Endothelial cell of umbilical vein (primary cell): ENCODE results near the gene TSPAN13. TPM values are rescaled to one million over a fixed set of nuclear protein-coding genes. Genes with fewer than 3 reads are reported as not detected.

Experiments
- BruUV-seq: library from RNA; stranded (reverse); fragments of 400-500 nt; replicated peaks from 2 replicates; lab custom pipeline; 2021; lab: Mats Ljungman, UMichigan
- CTCF ChIA-PET: fragments of 300-600, 350-600 bp; sonication (Branson Sonifier 250); formaldehyde crosslinking; loops from one replicate; lab custom pipeline; 2021; ENCODE audit warnings: antibody characterized with exemption, inconsistent platforms; lab: Charles Lee
- POLR2A ChIA-PET: fragments of 300-600, 350-600 bp; sonication (Branson Sonifier 250); formaldehyde crosslinking; loops from one replicate; lab custom pipeline; 2021; ENCODE audit warnings: antibody characterized with exemption, inconsistent platforms; lab: Charles Lee
- DNase-seq: peaks from one replicate; pipeline ENCODE4 v3.0.0-alpha.2; 2011; ENCODE audit warnings: low read depth, low spot score
- FAIRE-seq: peaks from 2 replicates; lab custom pipeline; 2011; peaks lifted over from hg19 to GRCh38; lab: Jason Lieb, UNC
- H2AFZ ChIP-seq: 2 replicates; pipeline ENCODE4 v1.6.0; 2012; ENCODE audit warnings: low read depth, low read length, control low read depth, inconsistent platforms
- H3K27ac ChIP-seq: 2 replicates; pipeline ENCODE4 v1.5.1; 2011; ENCODE audit warnings: low read depth, mild to moderate bottlenecking, control low read depth, low read length, moderate library complexity; ENCODE audit not compliant: insufficient read depth
- H3K27me3 ChIP-seq, 2 experiments: 2 replicates each; pipeline versions ENCODE4 v1.6.0 to v1.6.1; 2011; ENCODE audit warnings: low read length in 2 of 2, mixed read lengths in 1 of 2; ENCODE audit not compliant: control insufficient read depth in 2 of 2, insufficient read depth in 2 of 2
- H3K36me3 ChIP-seq, 2 experiments: 2 replicates in 1 of 2; 3 replicates in 1 of 2; pipeline ENCODE4 v1.5.1; 2011; ENCODE audit warnings: low read length in 2 of 2, mild to moderate bottlenecking in 1 of 2, moderate library complexity in 1 of 2; ENCODE audit not compliant: control insufficient read depth in 2 of 2, insufficient read depth in 2 of 2; ENCODE audit errors: extremely low read depth in 1 of 2
- H3K4me1 ChIP-seq: 3 replicates; pipeline ENCODE4 v1.5.1; 2011; ENCODE audit warnings: mild to moderate bottlenecking, low read length; ENCODE audit not compliant: control insufficient read depth, insufficient read depth; ENCODE audit errors: extremely low read depth
- H3K4me2 ChIP-seq: 2 replicates; pipeline ENCODE4 v1.6.1; 2011; ENCODE audit warnings: low read length, control low read depth, mixed read lengths; ENCODE audit not compliant: insufficient read depth
- H3K4me3 ChIP-seq, 3 experiments: fragments of 200-600 bp in 1 of 3; sonication (generic), shearing (Covaris generic) in 1 of 3; replicated peaks in 1 of 3; 2 replicates each; pipeline ENCODE4 v1.5.1; 2011 to 2016; ENCODE audit warnings: control low read depth in 3 of 3, low read length in 3 of 3, mild to moderate bottlenecking in 2 of 3, inconsistent platforms in 1 of 3, low read depth in 1 of 3, moderate library complexity in 1 of 3; ENCODE audit not compliant: insufficient read depth in 1 of 3
- H3K79me2 ChIP-seq: 2 replicates; pipeline ENCODE4 v1.6.0; 2012; ENCODE audit warnings: low read length, inconsistent platforms; ENCODE audit not compliant: control insufficient read depth, insufficient read depth
- H3K9ac ChIP-seq: replicated peaks from 2 replicates; pipeline ENCODE3; 2011; ENCODE audit warnings: low read length, control low read depth; ENCODE audit not compliant: insufficient read depth; ENCODE audit errors: extremely low read depth
- H3K9me1 ChIP-seq: replicated peaks from 3 replicates; pipeline ENCODE4 v1.6.0; 2011; ENCODE audit warnings: mild to moderate bottlenecking, low read length; ENCODE audit not compliant: control insufficient read depth, insufficient read depth; ENCODE audit errors: extremely low read depth
- H3K9me3 ChIP-seq: replicated peaks from 2 replicates; pipeline ENCODE4 v1.5.1; 2012; ENCODE audit warnings: low read length, inconsistent platforms; ENCODE audit not compliant: control insufficient read depth, insufficient read depth
- H4K20me1 ChIP-seq: replicated peaks from 2 replicates; pipeline ENCODE3; 2011; ENCODE audit warnings: mild to moderate bottlenecking, low read length; ENCODE audit not compliant: control insufficient read depth, insufficient read depth; ENCODE audit errors: extremely low read depth
- FOS ChIP-seq: IDR thresholded peaks from 2 replicates; pipeline ENCODE4 v1.6.1; 2011; ENCODE audit warnings: mild to moderate bottlenecking, low read length, moderate library complexity, borderline replicate concordance; ENCODE audit not compliant: insufficient read depth
- GATA2 ChIP-seq: IDR thresholded peaks from 2 replicates; pipeline ENCODE4 v1.7.0; 2011; ENCODE audit warnings: low read depth, mild to moderate bottlenecking, moderate library complexity, mixed read lengths, low read length; ENCODE audit not compliant: insufficient read length, insufficient read depth
- JUN ChIP-seq: IDR thresholded peaks from 2 replicates; pipeline ENCODE4 v1.6.1; 2011; ENCODE audit warnings: borderline replicate concordance, low read depth; ENCODE audit not compliant: insufficient read length, insufficient read depth
- MYC ChIP-seq: IDR thresholded peaks from one replicate; pipeline ENCODE4 v1.6.1; 2011; ENCODE audit warnings: mild to moderate bottlenecking, low read depth, low read length
- dilution Hi-C: fragments of 300-500 bp; cut with MboI; formaldehyde crosslinking; loops from one replicate; pipeline ENCODE4 v1.15.0; 2019; ENCODE audit warnings: low sequenced_read_pairs; ENCODE audit not compliant: extremely low pct_ligation_motif_present
- intact Hi-C: fragments of 100-400 bp; cut with micrococcal nuclease; formaldehyde crosslinking; loops from one replicate; pipeline ENCODE4 v1.10.0; 2022
- polyA plus RNA-seq, 4 experiments: library from polyadenylated mRNA; depleted of rRNA in 3 of 4; stranded (reverse) in 3 of 4; unstranded in 1 of 4; fragments of >200 nt; gene quantifications; 2 replicates each; pipeline versions ENCODE4 v1.2.1 to v1.2.3, GENCODE V29; 2011 to 2012; ENCODE audit warnings: missing spikeins in 1 of 4
- total RNA-seq: library from RNA; stranded (reverse); gene quantifications from 2 replicates; pipeline ENCODE4 v1.2.3, GENCODE V29; 2021
- TF ChIP-seq, protein P1 (sequence below), 2 donors: IDR thresholded peaks; 1 replicate in 1 of 2; 2 replicates in 1 of 2; pipeline ENCODE4 v1.5.1; 2011; ENCODE audit warnings: low read length in 2 of 2, mild to moderate bottlenecking in 2 of 2, moderate library complexity in 2 of 2, control low read depth in 1 of 2, inconsistent platforms in 1 of 2, low read depth in 1 of 2; ENCODE audit not compliant: insufficient read depth in 1 of 2; ENCODE audit errors: extremely low read depth in 1 of 2

TSPAN13 gene
- total and polyA plus RNA-seq, 2 donors (not counting 3 experiments of a cell fraction or from before 2014, with no cell fraction given), result 13.3 to 33.0 TPM

DNA sequence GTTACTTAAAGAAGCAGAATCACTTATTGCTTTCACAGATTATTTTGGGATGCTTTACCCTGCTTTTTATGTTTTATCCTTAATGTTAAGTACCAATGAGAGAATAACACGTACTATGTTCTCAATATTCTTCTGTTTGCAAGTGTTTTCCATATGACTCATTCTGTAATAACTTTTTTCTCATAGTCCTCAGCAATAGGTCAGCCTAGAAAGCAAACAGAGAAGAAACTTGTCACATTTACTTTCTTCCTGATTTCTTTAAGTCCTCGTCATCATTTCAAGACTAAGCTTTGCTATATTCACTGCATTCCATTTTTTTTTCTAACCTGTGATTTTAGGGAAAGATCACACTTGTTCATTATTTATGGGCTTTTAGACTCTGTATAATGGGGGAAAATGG is 58.0 kb downstream of the TSPAN13 start:
- ChIA-PET CTCF (interaction anchor here (2.0 kb wide), 1 partner anchor 107 kb away, joined by 8 read pairs; no protein-coding TSS in a partner anchor), POLR2A (no interaction called here)
- no peak overlapping the region for H3K4me3 ChIP-seq
- no peaks in the 10 kb centered on the region for H3K79me2 ChIP-seq
- no peak overlapping the region for H3K27ac ChIP-seq
- peak; percentile 79 for FAIRE-seq
- TF ChIP-seq, protein P1, sequence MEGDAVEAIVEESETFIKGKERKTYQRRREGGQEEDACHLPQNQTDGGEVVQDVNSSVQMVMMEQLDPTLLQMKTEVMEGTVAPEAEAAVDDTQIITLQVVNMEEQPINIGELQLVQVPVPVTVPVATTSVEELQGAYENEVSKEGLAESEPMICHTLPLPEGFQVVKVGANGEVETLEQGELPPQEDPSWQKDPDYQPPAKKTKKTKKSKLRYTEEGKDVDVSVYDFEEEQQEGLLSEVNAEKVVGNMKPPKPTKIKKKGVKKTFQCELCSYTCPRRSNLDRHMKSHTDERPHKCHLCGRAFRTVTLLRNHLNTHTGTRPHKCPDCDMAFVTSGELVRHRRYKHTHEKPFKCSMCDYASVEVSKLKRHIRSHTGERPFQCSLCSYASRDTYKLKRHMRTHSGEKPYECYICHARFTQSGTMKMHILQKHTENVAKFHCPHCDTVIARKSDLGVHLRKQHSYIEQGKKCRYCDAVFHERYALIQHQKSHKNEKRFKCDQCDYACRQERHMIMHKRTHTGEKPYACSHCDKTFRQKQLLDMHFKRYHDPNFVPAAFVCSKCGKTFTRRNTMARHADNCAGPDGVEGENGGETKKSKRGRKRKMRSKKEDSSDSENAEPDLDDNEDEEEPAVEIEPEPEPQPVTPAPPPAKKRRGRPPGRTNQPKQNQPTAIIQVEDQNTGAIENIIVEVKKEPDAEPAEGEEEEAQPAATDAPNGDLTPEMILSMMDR (IDR thresholded peaks at IDR 0.05; ENCODE audit: extremely low read depth in 1 of 2, insufficient read depth in 1 of 2, low read depth in 1 of 2, low read length in 2 of 2), result no peak
- TF ChIP-seq JUN (peak; percentile 30), FOS (peak; percentile 65)
- peak overlapping the region; percentile 80 for H2AFZ ChIP-seq
- H3K36me3 ChIP-seq, result no peaks in the 10 kb centered on the region
- BruUV-seq, result no TSS peak
- H3K9me3 ChIP-seq, result no peaks in the 10 kb centered on the region
- no peaks in the 10 kb centered on the region for H3K9me1 ChIP-seq
- peak; percentile 64 for DNase-seq
- peak overlapping the region; percentile 46 for H3K4me2 ChIP-seq
- intact Hi-C loops, result no loop called here
- no peak overlapping the region for H3K9ac ChIP-seq
- H3K27me3 ChIP-seq, result no peaks in the 10 kb centered on the region
- dilution Hi-C loops, result no loop called here
- H4K20me1 ChIP-seq, result no peaks in the 10 kb centered on the region
- peaks cover 7% of the 10 kb centered on the region for H3K4me1 ChIP-seq

DNA sequence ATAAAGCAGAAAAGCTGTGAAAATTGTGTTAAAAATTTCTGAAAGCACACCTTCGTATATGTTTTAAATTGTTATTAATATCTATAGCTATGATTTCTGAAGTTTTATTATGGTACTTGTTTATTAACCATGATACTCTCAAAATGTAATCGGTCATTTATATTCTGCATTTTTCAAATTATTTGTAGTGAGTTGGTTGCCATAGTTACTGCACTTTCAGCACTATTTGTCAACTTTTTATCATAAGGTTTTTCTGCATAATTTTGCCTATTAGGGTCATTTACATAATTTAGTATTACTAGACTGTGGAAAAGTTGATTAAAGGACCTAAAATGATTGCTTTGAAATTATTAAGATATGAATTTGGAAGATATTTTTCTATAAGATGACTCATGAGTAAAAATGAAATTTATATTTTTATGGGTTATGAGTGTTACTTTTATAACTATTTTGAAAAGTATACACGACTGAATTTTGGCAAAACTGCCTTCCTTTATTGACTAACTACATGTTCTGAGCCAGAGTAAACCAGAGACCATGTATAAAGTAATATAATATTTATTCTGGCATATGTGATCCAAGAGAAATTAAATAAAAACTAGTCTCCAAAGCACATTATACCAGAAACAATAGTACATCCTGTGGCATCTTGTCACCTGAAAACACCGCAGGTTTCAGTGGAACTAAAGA is 59.1 kb downstream of the TSPAN13 start:
- ChIA-PET POLR2A (no interaction called here), CTCF (interaction anchor here (1.3 to 2.0 kb wide), 3 partner anchors 11 to 106 kb away, joined by 3 to 8 read pairs (median 7); no protein-coding TSS in a partner anchor)
- BruUV-seq, result no TSS peak
- Histone ChIP-seq H3K36me3 (no peaks in the 10 kb centered on the region), H3K9me1 (no peaks in the 10 kb centered on the region), H3K4me3 (no peak overlapping the region), H2AFZ (no peak overlapping the region), H3K9me3 (no peaks in the 10 kb centered on the region), H3K4me1 (peaks cover 7% of the 10 kb centered on the region), H3K27ac (no peak overlapping the region), H4K20me1 (no peaks in the 10 kb centered on the region), H3K9ac (no peak overlapping the region), H3K79me2 (no peaks in the 10 kb centered on the region), H3K27me3 (no peaks in the 10 kb centered on the region), H3K4me2 (no peak overlapping the region)
- intact Hi-C loops (no loop called here), dilution Hi-C loops (no loop called here)
- DNase-seq (no peak), FAIRE-seq (no peak)
- no peak for TF ChIP-seq MYC
- no peak for TF ChIP-seq GATA2
- TF ChIP-seq FOS, result peak; percentile 8
